ENCODE data around the gene MCRIP1.

DNA sequence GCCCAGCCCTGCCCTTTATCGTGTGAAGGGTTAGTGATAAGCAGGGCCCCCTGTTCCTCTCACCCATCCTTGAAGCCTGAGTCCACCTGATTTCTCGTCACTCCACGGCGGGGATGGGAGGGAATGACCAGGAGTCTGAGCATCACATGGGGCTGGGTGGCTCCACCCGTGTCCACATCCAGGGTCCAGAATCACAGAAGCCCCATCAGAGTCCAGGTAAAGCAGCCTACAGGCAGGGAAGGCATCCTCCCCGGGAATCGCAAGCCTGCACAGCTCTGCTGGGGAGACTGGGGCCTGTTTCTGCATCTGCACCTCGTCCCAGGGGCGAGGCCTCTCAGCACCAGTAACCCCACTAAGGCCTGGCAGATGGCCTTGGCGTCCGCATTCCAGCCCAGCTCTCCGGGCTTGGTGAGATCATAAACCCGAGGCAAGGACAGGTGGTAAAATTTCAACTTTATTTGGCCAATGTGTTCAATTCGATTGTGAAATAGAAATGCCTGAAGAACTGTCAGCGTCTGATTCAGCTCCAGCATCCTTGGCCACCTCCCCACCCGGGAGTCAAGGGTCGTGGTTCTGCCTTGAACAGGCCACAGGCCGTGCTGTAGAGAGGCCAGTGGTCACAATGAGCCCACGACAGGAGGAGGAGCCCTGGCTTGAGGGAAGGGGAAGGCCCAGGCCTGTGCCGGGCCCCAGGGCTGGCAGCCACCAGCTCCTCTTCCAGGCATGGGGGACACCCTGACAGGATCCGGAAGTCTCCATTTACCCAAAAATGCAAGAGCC is 9.8 kb upstream of the MCRIP1 start:
- TF ChIP-seq, protein P1, sequence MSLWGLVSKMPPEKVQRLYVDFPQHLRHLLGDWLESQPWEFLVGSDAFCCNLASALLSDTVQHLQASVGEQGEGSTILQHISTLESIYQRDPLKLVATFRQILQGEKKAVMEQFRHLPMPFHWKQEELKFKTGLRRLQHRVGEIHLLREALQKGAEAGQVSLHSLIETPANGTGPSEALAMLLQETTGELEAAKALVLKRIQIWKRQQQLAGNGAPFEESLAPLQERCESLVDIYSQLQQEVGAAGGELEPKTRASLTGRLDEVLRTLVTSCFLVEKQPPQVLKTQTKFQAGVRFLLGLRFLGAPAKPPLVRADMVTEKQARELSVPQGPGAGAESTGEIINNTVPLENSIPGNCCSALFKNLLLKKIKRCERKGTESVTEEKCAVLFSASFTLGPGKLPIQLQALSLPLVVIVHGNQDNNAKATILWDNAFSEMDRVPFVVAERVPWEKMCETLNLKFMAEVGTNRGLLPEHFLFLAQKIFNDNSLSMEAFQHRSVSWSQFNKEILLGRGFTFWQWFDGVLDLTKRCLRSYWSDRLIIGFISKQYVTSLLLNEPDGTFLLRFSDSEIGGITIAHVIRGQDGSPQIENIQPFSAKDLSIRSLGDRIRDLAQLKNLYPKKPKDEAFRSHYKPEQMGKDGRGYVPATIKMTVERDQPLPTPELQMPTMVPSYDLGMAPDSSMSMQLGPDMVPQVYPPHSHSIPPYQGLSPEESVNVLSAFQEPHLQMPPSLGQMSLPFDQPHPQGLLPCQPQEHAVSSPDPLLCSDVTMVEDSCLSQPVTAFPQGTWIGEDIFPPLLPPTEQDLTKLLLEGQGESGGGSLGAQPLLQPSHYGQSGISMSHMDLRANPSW (CRISPR knock-in tag; IDR thresholded peaks at IDR 0.05) = no peak
- TF ChIP-seq RCOR1 (IDR thresholded peaks at IDR 0.05; ENCODE audit: borderline replicate concordance in 1 of 2, low read depth in 2 of 2, low read length in 2 of 2) (no peak), PHB2 (IDR thresholded peaks at IDR 0.05; ENCODE audit: low read depth) (no peak)

Data from K562 (cell line).